ENCODE data around the gene PRDM11.

GRCh38 chr11:45168366-45169130, 22.1 kb downstream of the PRDM11 start:
- TF ChIP-seq CTCF (IDR thresholded peaks at IDR 0.05 in 8 of 11, conservative IDR thresholded peaks at IDR 0.05 in 3 of 11) = no peak
- TF ChIP-seq POLR2AphosphoS5 (IDR thresholded peaks at IDR 0.05) = no peak
- TF ChIP-seq POLR2A (IDR thresholded peaks at IDR 0.05) = no peak

All from spleen (tissue), 7 donors.